H9 (cell line): Measurements from ENCODE around the gene SCD5. TPM values are rescaled to one million over a fixed set of nuclear protein-coding genes. Genes with fewer than 3 reads are reported as not detected.

ENCODE experiments used
- DNase-seq: peaks from one replicate; pipeline ENCODE4 v3.0.0-alpha.2; 2017
- H2AFZ ChIP-seq: one replicate; pipeline ENCODE4 v1.6.1; 2013; ENCODE audit warnings: mild to moderate bottlenecking, low read length, control low read depth, moderate library complexity
- H2AK5ac ChIP-seq: 2 replicates; pipeline ENCODE4 v1.6.1; 2013; ENCODE audit warnings: low read length, control low read depth, mixed read lengths; ENCODE audit not compliant: insufficient read length
- H2BK120ac ChIP-seq: one replicate; pipeline ENCODE4 v1.6.1; 2013; ENCODE audit warnings: low read depth, mild to moderate bottlenecking, low read length, control low read depth, inconsistent platforms; ENCODE audit not compliant: poor library complexity, severe bottlenecking
- H2BK12ac ChIP-seq: 2 replicates; pipeline ENCODE4 v1.6.1; 2013; ENCODE audit warnings: low read length, control low read depth, mixed read lengths, low read depth; ENCODE audit not compliant: insufficient read length
- H2BK15ac ChIP-seq: 2 replicates; pipeline ENCODE4 v1.6.1; 2013; ENCODE audit warnings: low read depth, low read length, control low read depth
- H2BK20ac ChIP-seq: one replicate; pipeline ENCODE4 v1.6.1; 2013; ENCODE audit warnings: low read depth, mild to moderate bottlenecking, low read length, control low read depth, inconsistent platforms; ENCODE audit not compliant: poor library complexity, severe bottlenecking
- H2BK5ac ChIP-seq: 2 replicates; pipeline ENCODE4 v1.6.1; 2013; ENCODE audit warnings: low read length, control low read depth, mixed read lengths; ENCODE audit not compliant: insufficient read length
- H3K14ac ChIP-seq: 2 replicates; pipeline ENCODE4 v1.6.1; 2013; ENCODE audit warnings: low read length, control low read depth; ENCODE audit not compliant: insufficient read depth
- H3K18ac ChIP-seq: 2 replicates; pipeline ENCODE4 v1.6.1; 2013; ENCODE audit warnings: low read depth, mild to moderate bottlenecking, mixed read lengths, low read length, control low read depth; ENCODE audit not compliant: insufficient read length
- H3K23ac ChIP-seq: 2 replicates; pipeline ENCODE4 v1.6.1; 2013; ENCODE audit warnings: low read length, control low read depth, mixed read lengths, low read depth; ENCODE audit not compliant: insufficient read length
- H3K23me2 ChIP-seq: 2 replicates; pipeline ENCODE4 v1.6.1; 2013; ENCODE audit warnings: low read depth, mild to moderate bottlenecking, mixed read lengths, low read length, control low read depth; ENCODE audit not compliant: insufficient read length, poor library complexity, severe bottlenecking
- H3K27ac ChIP-seq: 2 replicates; pipeline ENCODE4 v1.5.1; 2013; ENCODE audit warnings: low read length, control low read depth, mixed read lengths, low read depth; ENCODE audit not compliant: insufficient read length
- H3K27me3 ChIP-seq: 2 replicates; pipeline ENCODE4 v1.6.1; 2013; ENCODE audit warnings: low read length, control low read depth, inconsistent platforms; ENCODE audit not compliant: insufficient read depth
- H3K4ac ChIP-seq: 2 replicates; pipeline ENCODE4 v1.6.1; 2013; ENCODE audit warnings: low read depth, mild to moderate bottlenecking, control low read depth, inconsistent platforms, low read length, moderate library complexity
- H3K4me1 ChIP-seq: 2 replicates; pipeline ENCODE4 v1.6.1; 2013; ENCODE audit warnings: low read length, control low read depth, inconsistent platforms; ENCODE audit not compliant: insufficient read depth
- H3K4me2 ChIP-seq: 2 replicates; pipeline ENCODE4 v1.6.1; 2013; ENCODE audit warnings: low read length, control low read depth, mixed read lengths; ENCODE audit not compliant: insufficient read length, insufficient read depth
- H3K56ac ChIP-seq: 2 replicates; pipeline ENCODE4 v1.6.1; 2013; ENCODE audit warnings: low read depth, mild to moderate bottlenecking, mixed read lengths, low read length, control low read depth; ENCODE audit not compliant: insufficient read length
- H3K79me1 ChIP-seq: 2 replicates; pipeline ENCODE4 v1.6.1; 2013; ENCODE audit warnings: low read depth, mild to moderate bottlenecking, moderate library complexity, low read length, control low read depth, inconsistent platforms; ENCODE audit not compliant: insufficient read depth, poor library complexity, severe bottlenecking
- H3K79me2 ChIP-seq: 2 replicates; pipeline ENCODE4 v1.6.1; 2013; ENCODE audit warnings: low read length, control low read depth, inconsistent platforms; ENCODE audit not compliant: insufficient read depth
- H3K9ac ChIP-seq: 2 replicates; pipeline ENCODE4 v1.6.1; 2013; ENCODE audit warnings: low read length, control low read depth, mixed read lengths; ENCODE audit not compliant: insufficient read length; ENCODE audit errors: extremely low read depth
- H3K9me3 ChIP-seq: one replicate; pipeline ENCODE4 v1.6.1; 2013; ENCODE audit warnings: low read depth, low read length, inconsistent platforms; ENCODE audit not compliant: control insufficient read depth
- H3T11ph ChIP-seq: one replicate; pipeline ENCODE4 v1.6.1; 2013; ENCODE audit warnings: mild to moderate bottlenecking, low read length, control low read depth, inconsistent platforms
- H4K20me1 ChIP-seq: one replicate; pipeline ENCODE4 v1.6.1; 2013; ENCODE audit not compliant: control insufficient read depth, insufficient read length, insufficient read depth
- H4K5ac ChIP-seq: 2 replicates; pipeline ENCODE4 v1.6.1; 2013; ENCODE audit warnings: low read depth, mild to moderate bottlenecking, mixed read lengths, low read length, control low read depth; ENCODE audit not compliant: insufficient read length
- H4K8ac ChIP-seq: replicated peaks from 2 replicates; pipeline ENCODE4 v1.6.1; 2013; ENCODE audit warnings: low read length, control low read depth, mixed read lengths, low read depth; ENCODE audit not compliant: insufficient read length
- H4K91ac ChIP-seq: 2 replicates; pipeline ENCODE4 v1.6.1; 2013; ENCODE audit warnings: low read depth, mild to moderate bottlenecking, moderate library complexity, mixed read lengths, low read length, control low read depth; ENCODE audit not compliant: insufficient read length
- H3K27ac Mint-ChIP-seq, 3 experiments: 2 replicates in 2 of 3; 3 replicates in 1 of 3; pipeline ENCODE4 v1.8.0; 2020 to 2021; ENCODE audit warnings: mixed read lengths in 3 of 3, mild to moderate bottlenecking in 1 of 3, moderate library complexity in 1 of 3
- H3K27me3 Mint-ChIP-seq: 2 replicates; pipeline ENCODE4 v1.8.0; 2021; ENCODE audit warnings: low read depth, mild to moderate bottlenecking, moderate library complexity, mixed read lengths
- H3K36me3 Mint-ChIP-seq, 3 experiments: 2 replicates in 2 of 3; 3 replicates in 1 of 3; pipeline ENCODE4 v1.8.0; 2020 to 2021; ENCODE audit warnings: low read depth in 3 of 3, mixed read lengths in 3 of 3; ENCODE audit not compliant: insufficient read depth in 1 of 3
- H3K4me1 Mint-ChIP-seq, 2 experiments: 2 replicates each; pipeline ENCODE4 v1.8.0; 2020; ENCODE audit warnings: mixed read lengths in 2 of 2
- H3K4me3 Mint-ChIP-seq, 2 experiments: 2 replicates in 1 of 2; 3 replicates in 1 of 2; pipeline ENCODE4 v1.8.0; 2020 to 2021; ENCODE audit warnings: mild to moderate bottlenecking in 2 of 2, mixed read lengths in 2 of 2, moderate library complexity in 1 of 2
- H3K9me3 Mint-ChIP-seq, 2 experiments: 2 replicates in 1 of 2; 3 replicates in 1 of 2; pipeline ENCODE4 v1.8.0; 2020; ENCODE audit warnings: mild to moderate bottlenecking in 2 of 2, mixed read lengths in 2 of 2, moderate library complexity in 1 of 2
- WGBS: extraction: QIAGEN DNeasy Blood & Tissue Kit; methylation state at CpG from one replicate; pipeline ENCODE4 v1.1.7; 2013; ENCODE audit warnings: missing lambda C conversion rate, low lambda C conversion rate, mixed read lengths; ENCODE audit not compliant: insufficient read length; ENCODE audit errors: extremely low coverage; 5-methylcytosine and 5-hydroxymethylcytosine counted together
- total RNA-seq: library from RNA; stranded (reverse); gene quantifications from 2 replicates; pipeline ENCODE4 v1.2.1, GENCODE V29; 2021
- TF ChIP-seq, protein P1 (sequence below): fragments of 200-600 bp; sonication (generic); conservative IDR thresholded peaks from 3 replicates; pipeline ENCODE4 v1.8.0; 2021; ENCODE audit warnings: antibody characterized with exemption, mild to moderate bottlenecking

The SCD5 gene
- total RNA-seq, 1 experiment from 2014 or later: 0.68 TPM

DNA sequence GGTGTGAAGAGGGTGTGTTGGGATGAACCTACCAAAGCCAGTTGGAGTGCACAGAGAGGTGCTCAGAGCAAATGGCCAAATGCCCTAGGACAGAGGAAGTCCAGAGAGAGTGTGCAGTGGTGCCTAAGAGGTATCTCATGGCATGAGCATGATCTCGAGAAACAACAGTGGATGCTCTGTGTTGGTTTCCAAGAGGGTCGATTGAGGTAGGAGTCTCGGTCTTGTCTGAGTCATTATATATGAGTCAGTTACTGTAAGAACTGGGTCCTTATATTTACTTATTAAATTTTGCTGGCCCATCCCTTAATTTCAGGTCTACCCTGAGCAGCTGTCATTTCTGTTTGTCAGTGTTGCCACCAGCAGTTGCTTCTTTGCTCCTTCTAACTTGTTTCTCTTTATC lies 150.2 kb downstream of the SCD5 start:
- H3K4me1 ChIP-seq: no peaks in the 10 kb centered on the region
- WGBS: no CpG with 5 or more reads among the region's 3 CpGs
- H3K9me3 Mint-ChIP-seq: no peaks in the 10 kb centered on the region
- H3K4me3 Mint-ChIP-seq: no peak overlapping the region
- H3K4me2 ChIP-seq: no peak overlapping the region
- no peaks in the 10 kb centered on the region for H3K27me3 ChIP-seq
- no peak overlapping the region for H3K18ac ChIP-seq
- H3K4me1 Mint-ChIP-seq: no peaks in the 10 kb centered on the region
- H3K27ac Mint-ChIP-seq: no peak overlapping the region
- no peak for DNase-seq
- H3K23ac ChIP-seq: no peak overlapping the region
- H2BK20ac ChIP-seq: no peak overlapping the region
- H3K36me3 Mint-ChIP-seq: no peaks in the 10 kb centered on the region
- H2BK5ac ChIP-seq: no peak overlapping the region
- H3K27ac ChIP-seq: no peak overlapping the region
- H3K79me2 ChIP-seq: no peaks in the 10 kb centered on the region
- no peak overlapping the region for H3K9ac ChIP-seq
- no peak overlapping the region for H2AFZ ChIP-seq
- no peaks in the 10 kb centered on the region for H3K23me2 ChIP-seq
- H4K8ac ChIP-seq: no peak overlapping the region
- H2BK15ac ChIP-seq: no peak overlapping the region
- H4K20me1 ChIP-seq: no peaks in the 10 kb centered on the region
- no peak overlapping the region for H2BK120ac ChIP-seq
- H3T11ph ChIP-seq: no peak overlapping the region
- no peak overlapping the region for H3K56ac ChIP-seq
- H3K14ac ChIP-seq: no peak overlapping the region
- TF ChIP-seq, protein P1, sequence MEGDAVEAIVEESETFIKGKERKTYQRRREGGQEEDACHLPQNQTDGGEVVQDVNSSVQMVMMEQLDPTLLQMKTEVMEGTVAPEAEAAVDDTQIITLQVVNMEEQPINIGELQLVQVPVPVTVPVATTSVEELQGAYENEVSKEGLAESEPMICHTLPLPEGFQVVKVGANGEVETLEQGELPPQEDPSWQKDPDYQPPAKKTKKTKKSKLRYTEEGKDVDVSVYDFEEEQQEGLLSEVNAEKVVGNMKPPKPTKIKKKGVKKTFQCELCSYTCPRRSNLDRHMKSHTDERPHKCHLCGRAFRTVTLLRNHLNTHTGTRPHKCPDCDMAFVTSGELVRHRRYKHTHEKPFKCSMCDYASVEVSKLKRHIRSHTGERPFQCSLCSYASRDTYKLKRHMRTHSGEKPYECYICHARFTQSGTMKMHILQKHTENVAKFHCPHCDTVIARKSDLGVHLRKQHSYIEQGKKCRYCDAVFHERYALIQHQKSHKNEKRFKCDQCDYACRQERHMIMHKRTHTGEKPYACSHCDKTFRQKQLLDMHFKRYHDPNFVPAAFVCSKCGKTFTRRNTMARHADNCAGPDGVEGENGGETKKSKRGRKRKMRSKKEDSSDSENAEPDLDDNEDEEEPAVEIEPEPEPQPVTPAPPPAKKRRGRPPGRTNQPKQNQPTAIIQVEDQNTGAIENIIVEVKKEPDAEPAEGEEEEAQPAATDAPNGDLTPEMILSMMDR: no peak
- no peak overlapping the region for H2BK12ac ChIP-seq
- no peaks in the 10 kb centered on the region for H3K9me3 ChIP-seq
- no peak overlapping the region for H4K91ac ChIP-seq
- H4K5ac ChIP-seq: no peak overlapping the region
- no peaks in the 10 kb centered on the region for H3K79me1 ChIP-seq
- no peak overlapping the region for H2AK5ac ChIP-seq
- H3K27me3 Mint-ChIP-seq: peaks cover 8% of the 10 kb centered on the region
- no peak overlapping the region for H3K4ac ChIP-seq
